ENCODE results near the gene PRKCE.

Gene PRKCE

GRCh38 chr2:45769854-45770576 is 118.5 kb downstream of the PRKCE start:
- no peak overlapping the region for H3K4me3 ChIP-seq (ENCODE audit: low read depth, low read length)
- no peak for DNase-seq
- TF ChIP-seq CTCF (IDR thresholded peaks at IDR 0.05; ENCODE audit: low read depth, low read length, missing control alignments): no peak
- H3K27me3 ChIP-seq (replicated peaks): no peaks in the 10 kb centered on the region
- H3K36me3 ChIP-seq (replicated peaks): no peaks in the 10 kb centered on the region
- in situ Hi-C loops (cut with HindIII; ENCODE audit: low pct_ligation_motif_present, low sequenced_read_pairs): no loop called here
- no peak overlapping the region for H3K27ac ChIP-seq

GRCh38 chr2:45770811-45771210 is 119.3 kb downstream of the PRKCE start:
- no peaks in the 10 kb centered on the region for H3K36me3 ChIP-seq (replicated peaks)
- H3K27ac ChIP-seq: no peak overlapping the region
- in situ Hi-C loops (cut with HindIII; ENCODE audit: low pct_ligation_motif_present, low sequenced_read_pairs): no loop called here
- H3K27me3 ChIP-seq (replicated peaks): no peaks in the 10 kb centered on the region
- H3K4me3 ChIP-seq (ENCODE audit: low read depth, low read length): no peak overlapping the region
- no peak for TF ChIP-seq CTCF (IDR thresholded peaks at IDR 0.05; ENCODE audit: low read depth, low read length, missing control alignments)
- DNase-seq: no peak

DNA sequence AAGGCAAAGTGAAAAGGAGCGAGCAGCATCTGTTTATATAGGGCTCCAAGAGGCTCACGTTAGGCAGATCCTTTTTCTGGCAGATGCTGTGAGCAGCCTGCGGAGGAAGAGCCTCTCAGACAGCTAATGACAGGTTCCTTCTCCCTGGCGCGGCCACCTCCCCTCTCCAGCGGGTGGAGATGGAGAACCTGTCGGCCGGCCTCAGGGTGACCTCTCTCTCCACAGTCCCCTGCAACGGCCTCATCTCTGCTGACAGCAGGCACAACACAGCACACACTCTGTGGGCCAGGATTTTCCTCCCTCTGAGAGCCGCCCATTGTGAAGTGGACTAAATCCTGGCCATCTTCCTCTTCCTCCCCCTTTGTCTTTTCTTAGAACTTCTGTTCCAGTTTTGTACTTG is 119.8 kb downstream of the PRKCE start:
- DNase-seq: no peak
- no peaks in the 10 kb centered on the region for H3K36me3 ChIP-seq (replicated peaks)
- no peaks in the 10 kb centered on the region for H3K27me3 ChIP-seq (replicated peaks)
- in situ Hi-C loops (cut with HindIII; ENCODE audit: low pct_ligation_motif_present, low sequenced_read_pairs): no loop called here
- H3K4me3 ChIP-seq (ENCODE audit: low read depth, low read length): no peak overlapping the region
- no peak for TF ChIP-seq CTCF (IDR thresholded peaks at IDR 0.05; ENCODE audit: low read depth, low read length, missing control alignments)
- no peak overlapping the region for H3K27ac ChIP-seq

DNA sequence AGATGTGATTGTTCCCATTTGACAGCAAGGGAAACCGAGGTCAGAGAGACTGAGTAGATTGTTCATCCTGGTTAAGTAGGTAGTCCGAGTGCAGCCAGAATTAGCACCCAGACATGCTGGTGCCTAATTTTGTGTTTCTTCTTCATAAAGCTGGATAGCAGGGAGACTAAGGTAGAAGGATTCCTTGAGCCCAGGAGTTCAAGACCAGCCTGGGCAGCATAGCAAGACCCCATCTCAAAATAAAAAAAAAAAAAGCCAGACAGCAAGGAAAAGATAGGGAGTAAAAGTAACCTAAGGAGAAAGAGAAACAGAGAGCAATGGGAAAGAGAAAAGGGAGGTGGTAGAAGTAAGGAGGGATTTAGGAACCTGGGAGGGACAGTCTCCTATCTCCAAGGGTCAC is 120.6 kb downstream of the PRKCE start:
- no peaks in the 10 kb centered on the region for H3K36me3 ChIP-seq (replicated peaks)
- H3K4me3 ChIP-seq (ENCODE audit: low read depth, low read length): no peak overlapping the region
- in situ Hi-C loops (cut with HindIII; ENCODE audit: low pct_ligation_motif_present, low sequenced_read_pairs): no loop called here
- no peak for TF ChIP-seq CTCF (IDR thresholded peaks at IDR 0.05; ENCODE audit: low read depth, low read length, missing control alignments)
- no peaks in the 10 kb centered on the region for H3K27me3 ChIP-seq (replicated peaks)
- H3K27ac ChIP-seq: no peak overlapping the region
- DNase-seq: no peak

- no peak for TF ChIP-seq CTCF (IDR thresholded peaks at IDR 0.05; ENCODE audit: low read depth, low read length, missing control alignments)
- H3K36me3 ChIP-seq (replicated peaks): no peaks in the 10 kb centered on the region
- H3K4me3 ChIP-seq (ENCODE audit: low read depth, low read length): no peak overlapping the region
- H3K27me3 ChIP-seq (replicated peaks): no peaks in the 10 kb centered on the region
- H3K27ac ChIP-seq: no peak overlapping the region
- no peak for DNase-seq
- in situ Hi-C loops (cut with HindIII; ENCODE audit: low pct_ligation_motif_present, low sequenced_read_pairs): no loop called here
Observed at GRCh38 chr2:45773909-45774308, 122.4 kb downstream of the PRKCE start.

- H3K27ac ChIP-seq: no peak overlapping the region
- no peak for DNase-seq
- H3K27me3 ChIP-seq (replicated peaks): no peaks in the 10 kb centered on the region
- in situ Hi-C loops (cut with HindIII; ENCODE audit: low pct_ligation_motif_present, low sequenced_read_pairs): no loop called here
- H3K36me3 ChIP-seq (replicated peaks): no peaks in the 10 kb centered on the region
- H3K4me3 ChIP-seq (ENCODE audit: low read depth, low read length): no peak overlapping the region
- no peak for TF ChIP-seq CTCF (IDR thresholded peaks at IDR 0.05; ENCODE audit: low read depth, low read length, missing control alignments)
Observed at GRCh38 chr2:45774688-45775244, 123.3 kb downstream of the PRKCE start.
